HUES48 (cell line): ENCODE results near the gene SLCO3A1.

Experiments used
- H3K27ac ChIP-seq: one replicate; pipeline ENCODE4 v1.7.0; 2013; ENCODE audit warnings: low read depth, low read length, inconsistent platforms
- H3K27me3 ChIP-seq: 2 replicates; pipeline ENCODE4 v1.6.1; 2013; ENCODE audit warnings: mild to moderate bottlenecking, low read length; ENCODE audit not compliant: control insufficient read depth, insufficient read depth
- H3K36me3 ChIP-seq: 2 replicates; pipeline ENCODE4 v1.6.1; 2013; ENCODE audit warnings: low read length; ENCODE audit not compliant: control insufficient read depth, insufficient read depth
- H3K4me1 ChIP-seq: 2 replicates; pipeline ENCODE4 v1.6.1; 2013; ENCODE audit warnings: mild to moderate bottlenecking, low read length; ENCODE audit not compliant: control insufficient read depth, insufficient read depth
- H3K4me3 ChIP-seq: 2 replicates; pipeline ENCODE4 v1.5.1; 2013; ENCODE audit warnings: mild to moderate bottlenecking, low read depth, low read length
- H3K9ac ChIP-seq: 2 replicates; pipeline ENCODE4 v1.6.1; 2013; ENCODE audit warnings: mild to moderate bottlenecking, low read depth, low read length, moderate library complexity
- H3K9me3 ChIP-seq: 2 replicates; pipeline ENCODE4 v1.6.1; 2013; ENCODE audit warnings: low read length; ENCODE audit not compliant: control insufficient read depth, insufficient read depth

The SLCO3A1 gene

GRCh38 chr15:92151168-92151567, 297.7 kb downstream of the SLCO3A1 start:
- H3K4me3 ChIP-seq, result no peak overlapping the region
- H3K9me3 ChIP-seq, result no peaks in the 10 kb centered on the region
- H3K27ac ChIP-seq, result no peak overlapping the region
- H3K36me3 ChIP-seq, result 0 out of 2 replicates have a peak, but pooled peaks cover 3% of the 10 kb centered on the region
- H3K27me3 ChIP-seq, result no peaks in the 10 kb centered on the region
- H3K4me1 ChIP-seq, result peaks cover 7% of the 10 kb centered on the region; the same call in 1 of the 2 replicates
- H3K9ac ChIP-seq, result no peak overlapping the region

GRCh38 chr15:92151741-92152140, 298.2 kb downstream of the SLCO3A1 start:
- peaks cover 5% of the 10 kb centered on the region; the same call in 1 of the 2 replicates for H3K4me1 ChIP-seq
- no peaks in the 10 kb centered on the region for H3K27me3 ChIP-seq
- 0 out of 2 replicates have a peak, but pooled peaks cover 3% of the 10 kb centered on the region for H3K36me3 ChIP-seq
- no peak overlapping the region for H3K4me3 ChIP-seq
- no peaks in the 10 kb centered on the region for H3K9me3 ChIP-seq
- no peak overlapping the region for H3K27ac ChIP-seq
- H3K9ac ChIP-seq, result no peak overlapping the region

- 0 out of 2 replicates have a peak, but pooled peaks cover 3% of the 10 kb centered on the region for H3K36me3 ChIP-seq
These were observed 299.5 kb downstream of the SLCO3A1 start for GRCh38 chr15:92152983-92153382.

GRCh38 chr15:92153620-92154019, 300.1 kb downstream of the SLCO3A1 start:
- Histone ChIP-seq H3K9me3 (no peaks in the 10 kb centered on the region), H3K27ac (no peak overlapping the region), H3K36me3 (no peaks in the 10 kb centered on the region), H3K4me1 (peaks cover 12% of the 10 kb centered on the region), H3K4me3 (no peak overlapping the region), H3K9ac (no peak overlapping the region), H3K27me3 (no peaks in the 10 kb centered on the region)

More at GRCh38 chr15:92152983-92153382, 299.5 kb downstream of the SLCO3A1 start:
- no peak overlapping the region for H3K4me3 ChIP-seq
- H3K27me3 ChIP-seq, result no peaks in the 10 kb centered on the region
- peaks cover 5% of the 10 kb centered on the region for H3K4me1 ChIP-seq
- no peak overlapping the region for H3K27ac ChIP-seq
- no peaks in the 10 kb centered on the region for H3K9me3 ChIP-seq
- H3K9ac ChIP-seq, result no peak overlapping the region

GRCh38 chr15:92155934-92156333, 302.4 kb downstream of the SLCO3A1 start:
- Histone ChIP-seq H3K4me3 (no peak overlapping the region), H3K9ac (no peak overlapping the region), H3K4me1 (peaks cover 33% of the 10 kb centered on the region), H3K36me3 (no peaks in the 10 kb centered on the region), H3K27ac (no peak overlapping the region), H3K9me3 (no peaks in the 10 kb centered on the region), H3K27me3 (no peaks in the 10 kb centered on the region)

GRCh38 chr15:92157666-92158298, 304.3 kb downstream of the SLCO3A1 start:
- H3K4me1 ChIP-seq, result peaks cover 39% of the 10 kb centered on the region
- no peak overlapping the region for H3K4me3 ChIP-seq
- no peaks in the 10 kb centered on the region for H3K27me3 ChIP-seq

GRCh38 chr15:92158426-92158825, 304.9 kb downstream of the SLCO3A1 start:
- H3K27me3 ChIP-seq, result no peaks in the 10 kb centered on the region
- H3K4me3 ChIP-seq, result no peak overlapping the region
- H3K9ac ChIP-seq, result no peak overlapping the region
- H3K27ac ChIP-seq, result peak overlapping the region; percentile 87
- no peaks in the 10 kb centered on the region for H3K36me3 ChIP-seq
- peaks cover 39% of the 10 kb centered on the region for H3K4me1 ChIP-seq
- H3K9me3 ChIP-seq, result no peaks in the 10 kb centered on the region

More at GRCh38 chr15:92157666-92158298, 304.3 kb downstream of the SLCO3A1 start:
- Histone ChIP-seq H3K9me3 (no peaks in the 10 kb centered on the region), H3K36me3 (no peaks in the 10 kb centered on the region), H3K9ac (no peak overlapping the region), H3K27ac (peak overlapping the region; percentile 87)

- Histone ChIP-seq H3K4me3 (peak overlapping the region; percentile 16; the same call in 1 of the 2 replicates), H3K9me3 (no peaks in the 10 kb centered on the region), H3K36me3 (no peaks in the 10 kb centered on the region), H3K4me1 (peaks cover 50% of the 10 kb centered on the region), H3K27ac (peak overlapping the region; percentile 87), H3K27me3 (no peaks in the 10 kb centered on the region), H3K9ac (no peak overlapping the region)
These were observed 306.0 kb downstream of the SLCO3A1 start for GRCh38 chr15:92159481-92159880.

GRCh38 chr15:92159906-92160841, 306.7 kb downstream of the SLCO3A1 start:
- peak overlapping the region; percentile 37; the same call in 1 of the 2 replicates for H3K9ac ChIP-seq
- peaks cover 57% of the 10 kb centered on the region for H3K4me1 ChIP-seq
- no peaks in the 10 kb centered on the region for H3K9me3 ChIP-seq
- H3K36me3 ChIP-seq, result no peaks in the 10 kb centered on the region
- peak overlapping the region; percentile 38; the same call in 1 of the 2 replicates for H3K4me3 ChIP-seq
- H3K27ac ChIP-seq, result peak overlapping the region; percentile 87
- H3K27me3 ChIP-seq, result no peaks in the 10 kb centered on the region

- H3K36me3 ChIP-seq, result no peaks in the 10 kb centered on the region
- H3K27ac ChIP-seq, result peak overlapping the region; percentile 87
- H3K27me3 ChIP-seq, result no peaks in the 10 kb centered on the region
- H3K4me1 ChIP-seq, result peaks cover 65% of the 10 kb centered on the region
- H3K9ac ChIP-seq, result no peak overlapping the region
- H3K9me3 ChIP-seq, result no peaks in the 10 kb centered on the region
- peak overlapping the region; percentile 38; the same call in 1 of the 2 replicates for H3K4me3 ChIP-seq
These were observed 307.6 kb downstream of the SLCO3A1 start for GRCh38 chr15:92161039-92161670.
